ENCODE measurements around the gene COQ6.
"Not testable (repeated sequence)": the region's sequence is repeated elsewhere in the genome, so short reads cannot be mapped to it uniquely, and the experiment has no call there.

Gene COQ6

GRCh38 chr14:73988656-73989055 lies 38.6 kb downstream of the COQ6 start:
- DNase-seq = not testable (repeated sequence)

GRCh38 chr14:73991092-73991491 lies 41.0 kb downstream of the COQ6 start:
- DNase-seq = no peak

GRCh38 chr14:73994926-73995325 lies 44.8 kb downstream of the COQ6 start:
- not testable (repeated sequence) for DNase-seq

GRCh38 chr14:73995977-73996378 lies 45.9 kb downstream of the COQ6 start:
- no peak for DNase-seq

GRCh38 chr14:73996731-73997107 lies 46.6 kb downstream of the COQ6 start:
- DNase-seq = no peak

GRCh38 chr14:73997108-73997943 lies 47.2 kb downstream of the COQ6 start:
- DNase-seq = no peak

GRCh38 chr14:73997944-73998447 lies 47.9 kb downstream of the COQ6 start:
- no peak for DNase-seq

GRCh38 chr14:73998726-73999125 lies 48.6 kb downstream of the COQ6 start:
- DNase-seq = no peak

- not testable (repeated sequence) for DNase-seq
These were observed 55.6 kb downstream of the COQ6 start for GRCh38 chr14:74005664-74006063.

GRCh38 chr14:74008843-74009499 lies 58.9 kb downstream of the COQ6 start:
- no peak for DNase-seq

Data from activated CD8-positive, alpha-beta memory T cell treated with anti-CD3 and anti-CD28 coated beads, Interleukin-2, amount 50 U/mL, for 4 hours (primary cell).